ENCODE results near the gene KIF2A. TPM values are rescaled to one million over a fixed set of nuclear protein-coding genes. Genes with fewer than 3 reads are reported as not detected.

KIF2A gene
- total RNA-seq, result 76.4 and 94.5 TPM in 2 replicates

GRCh38 chr5:62305715-62306322, at the start of gene KIF2A:
KIF2A (plus strand) TSS chr5:62306206; CDS start chr5:62306473, 267 bp downstream.

GRCh38 chr5:62403411-62404250, 97.6 kb downstream of the KIF2A start, which contains the start of gene DIMT1:
DIMT1 (minus strand) TSS chr5:62403905; CDS start chr5:62403772, 133 bp downstream.

GRCh38 chr5:62412549-62413329, 106.7 kb downstream of the KIF2A start, which contains the start of gene IPO11:
IPO11 (plus strand) TSS chr5:62412763; CDS start chr5:62437280, 24,517 bp downstream.

Other genes starting within 250 kb of the KIF2A start
- gene DIMT1, start 97.7 kb downstream of the KIF2A start, total RNA-seq, result 56.4 and 57.0 TPM in 2 replicates
- gene IPO11, start 106.6 kb downstream of the KIF2A start, total RNA-seq, result 106 and 135 TPM in 2 replicates

All from dermis lymphatic vessel endothelial cell (primary cell).